ENCODE measurements around the gene SARS1.

GRCh38 chr1:109259674-109260557 lies 46.2 kb downstream of the SARS1 start:
- no peak for TF ChIP-seq CTCF (IDR thresholded peaks at IDR 0.05; ENCODE audit: borderline replicate concordance, extremely low read depth, low read length, poor library complexity, severe bottlenecking)
- TF ChIP-seq EZH2 (IDR thresholded peaks at IDR 0.05; ENCODE audit: borderline replicate concordance, low read depth, low read length, severe bottlenecking), result no peak

All from DND-41 (cell line).